DOHH2 (cell line): ENCODE results near the gene IL18.

Experiments used
- EZH2phosphoT487 ChIP-seq: fragments of 200-600 bp; sonication (generic); IDR thresholded peaks from 2 replicates; pipeline ENCODE4 v1.6.1; 2017; ENCODE audit warnings: borderline replicate concordance, mild to moderate bottlenecking, antibody characterized with exemption, low read length, moderate library complexity, mixed read lengths
- TF ChIP-seq, protein P1 (sequence below): fragments of 200-600 bp; sonication (generic); IDR thresholded peaks from one replicate; pipeline ENCODE4 v1.5.1; 2014; ENCODE audit warnings: antibody characterized with exemption, mild to moderate bottlenecking, low read depth, low read length; ENCODE audit not compliant: poor library complexity, severe bottlenecking

GRCh38 chr11:112159098-112160065 is 4.5 kb downstream of the IL18 start:
- TF ChIP-seq, protein P1, sequence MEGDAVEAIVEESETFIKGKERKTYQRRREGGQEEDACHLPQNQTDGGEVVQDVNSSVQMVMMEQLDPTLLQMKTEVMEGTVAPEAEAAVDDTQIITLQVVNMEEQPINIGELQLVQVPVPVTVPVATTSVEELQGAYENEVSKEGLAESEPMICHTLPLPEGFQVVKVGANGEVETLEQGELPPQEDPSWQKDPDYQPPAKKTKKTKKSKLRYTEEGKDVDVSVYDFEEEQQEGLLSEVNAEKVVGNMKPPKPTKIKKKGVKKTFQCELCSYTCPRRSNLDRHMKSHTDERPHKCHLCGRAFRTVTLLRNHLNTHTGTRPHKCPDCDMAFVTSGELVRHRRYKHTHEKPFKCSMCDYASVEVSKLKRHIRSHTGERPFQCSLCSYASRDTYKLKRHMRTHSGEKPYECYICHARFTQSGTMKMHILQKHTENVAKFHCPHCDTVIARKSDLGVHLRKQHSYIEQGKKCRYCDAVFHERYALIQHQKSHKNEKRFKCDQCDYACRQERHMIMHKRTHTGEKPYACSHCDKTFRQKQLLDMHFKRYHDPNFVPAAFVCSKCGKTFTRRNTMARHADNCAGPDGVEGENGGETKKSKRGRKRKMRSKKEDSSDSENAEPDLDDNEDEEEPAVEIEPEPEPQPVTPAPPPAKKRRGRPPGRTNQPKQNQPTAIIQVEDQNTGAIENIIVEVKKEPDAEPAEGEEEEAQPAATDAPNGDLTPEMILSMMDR = no peak
- no peak for TF ChIP-seq EZH2phosphoT487
